ENCODE results near the gene LARGE2.

The LARGE2 gene

DNA sequence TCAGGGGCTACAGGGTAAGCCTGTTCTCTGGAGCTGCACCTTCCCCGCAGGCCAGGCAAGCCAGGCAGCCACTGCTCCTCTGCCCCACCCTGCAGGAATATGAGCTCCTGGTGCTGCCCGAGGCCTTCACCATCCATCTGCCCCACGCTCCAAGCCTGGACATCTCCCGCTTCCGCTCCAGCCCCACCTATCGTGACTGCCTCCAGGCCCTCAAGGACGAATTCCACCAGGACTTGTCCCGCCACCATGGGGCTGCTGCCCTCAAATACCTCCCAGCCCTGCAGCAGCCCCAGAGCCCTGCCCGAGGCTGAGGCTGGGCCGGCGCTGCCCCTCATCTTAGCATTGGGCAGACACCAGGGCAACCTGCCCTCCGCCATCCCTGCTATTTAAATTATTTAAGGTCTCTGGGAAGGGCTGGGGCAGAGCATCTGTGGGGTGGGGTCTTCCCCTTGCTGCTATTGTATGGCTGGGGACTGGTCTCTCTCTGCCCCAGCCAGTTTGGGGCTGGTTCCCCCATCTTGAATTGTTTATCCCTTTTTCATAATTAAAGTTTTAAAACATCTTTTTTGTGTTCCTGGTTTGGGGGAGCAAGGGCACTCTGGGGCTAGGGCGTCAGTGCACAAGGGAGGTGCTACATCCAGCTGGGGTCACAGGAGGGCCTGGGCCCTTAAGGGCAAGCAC, 6.2 kb downstream of the LARGE2 start:
- DNase-seq (ENCODE audit: low read depth, low spot score), result peak; percentile 83

DNA sequence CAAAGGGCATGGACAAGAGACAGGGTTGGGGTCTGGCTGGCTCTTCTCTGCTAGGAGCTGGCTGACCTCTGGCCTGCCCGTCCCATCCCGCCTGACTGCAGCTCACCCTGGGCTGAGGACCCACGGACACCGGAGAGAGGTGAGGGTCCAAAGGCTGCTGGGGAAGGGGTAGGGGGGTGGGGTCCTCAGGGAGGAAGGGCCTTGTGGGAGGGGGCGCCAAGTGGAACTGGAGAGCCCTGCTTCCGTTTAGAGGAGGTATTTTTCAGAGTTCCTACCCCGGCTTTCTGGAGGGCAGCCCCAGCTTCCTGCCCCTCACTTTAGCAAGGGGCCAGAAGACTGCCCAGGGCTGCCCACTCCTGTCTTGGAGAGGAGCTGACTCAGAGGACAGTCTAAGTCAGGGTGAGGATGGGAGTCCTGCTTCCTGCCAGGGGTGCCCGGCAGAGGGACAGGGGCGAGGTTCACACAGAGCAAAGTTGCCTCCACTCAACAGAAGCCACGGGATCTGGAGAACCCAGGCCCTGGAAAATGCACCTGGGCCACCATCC, 7.1 kb downstream of the LARGE2 start:
- DNase-seq (ENCODE audit: low read depth, low spot score), result no peak

DNA sequence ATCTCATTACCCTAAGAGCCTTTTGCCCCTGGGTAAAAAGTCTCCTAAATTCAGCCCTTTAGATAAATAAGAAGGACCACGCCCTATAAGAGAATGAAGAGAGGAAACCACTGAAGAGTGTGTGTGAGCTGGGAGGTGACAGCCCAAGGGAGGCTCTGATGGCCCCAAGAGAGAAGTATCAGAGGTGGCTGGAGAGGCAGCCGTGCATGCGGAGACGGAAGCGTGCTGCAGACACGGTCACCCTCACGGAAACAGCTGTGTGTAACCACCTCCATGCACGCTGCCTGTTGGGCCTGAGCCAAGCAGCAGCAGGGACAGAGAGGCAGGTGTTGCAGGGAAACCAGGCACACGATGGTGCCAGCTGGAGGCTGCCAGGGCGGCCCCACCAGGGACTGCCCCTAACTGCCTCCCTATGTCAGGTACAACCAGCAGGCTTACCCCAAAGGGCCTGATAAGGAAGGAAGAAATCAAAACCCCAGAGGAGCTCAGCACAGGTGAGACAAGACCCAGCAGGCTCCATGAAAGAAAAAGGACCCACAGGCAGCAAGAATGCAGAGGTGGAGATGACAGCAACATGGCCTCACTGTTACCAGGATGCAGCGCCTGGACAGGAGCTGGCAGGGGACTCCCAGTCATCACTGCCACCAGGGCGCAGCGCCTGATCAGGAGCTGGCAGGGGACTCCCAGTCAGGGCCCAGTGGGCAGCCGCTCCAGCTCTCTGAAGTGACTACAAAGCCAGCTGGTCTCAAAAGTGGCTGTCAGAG, 7.8 kb downstream of the LARGE2 start:
- no peak for DNase-seq (ENCODE audit: low read depth, low spot score)

DNA sequence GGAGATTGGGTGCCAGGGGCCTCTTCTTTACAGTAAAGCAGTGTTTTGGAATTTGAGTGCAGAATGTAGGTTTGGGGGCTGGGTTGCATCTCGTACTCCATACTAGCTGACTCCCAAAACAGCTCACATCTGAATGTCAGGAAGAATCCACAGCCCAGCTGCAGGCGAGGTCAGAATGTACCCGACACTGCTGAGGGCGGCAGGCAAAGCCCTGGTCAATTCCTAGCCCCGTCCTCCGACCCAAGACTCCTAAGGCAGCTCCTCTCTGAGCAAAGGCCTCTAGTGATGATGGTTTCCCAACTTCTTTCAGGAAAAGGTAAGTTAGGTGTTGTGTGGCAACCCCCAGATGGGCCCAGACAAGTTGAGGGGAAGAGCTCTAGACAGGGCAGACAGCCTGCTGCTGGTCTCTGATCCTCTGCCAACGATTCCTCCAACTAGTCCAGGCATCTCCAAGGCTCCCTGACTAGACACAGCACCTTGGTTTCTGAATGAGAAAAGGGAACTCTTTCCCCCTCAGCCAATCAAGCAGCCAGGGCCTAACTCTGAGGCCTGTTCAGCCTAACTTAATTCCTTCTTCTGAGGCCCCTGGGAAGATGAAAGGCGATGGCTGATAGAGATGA, 8.6 kb downstream of the LARGE2 start:
- DNase-seq (ENCODE audit: low read depth, low spot score), result no peak

DNA sequence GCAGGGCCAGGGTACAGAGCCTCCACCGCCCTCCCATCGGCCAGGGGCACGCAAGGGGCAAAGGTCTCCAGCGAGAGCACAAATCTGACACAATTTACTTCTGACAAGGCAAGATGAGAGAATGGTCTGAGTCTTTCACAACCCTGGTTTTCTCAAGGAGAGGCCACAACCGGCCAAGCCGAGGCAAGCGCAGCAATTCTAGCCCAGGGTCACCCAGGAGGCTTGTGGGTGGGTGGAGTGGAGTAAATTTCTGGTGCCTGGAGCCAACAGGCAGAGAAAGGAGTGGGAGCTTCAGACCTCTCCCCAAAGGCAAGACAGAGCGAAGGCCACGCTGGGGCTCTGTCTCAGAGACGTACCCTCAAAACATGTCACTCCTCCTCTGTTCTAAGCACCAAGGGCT, 9.3 kb downstream of the LARGE2 start:
- DNase-seq (ENCODE audit: low read depth, low spot score), result no peak

DNA sequence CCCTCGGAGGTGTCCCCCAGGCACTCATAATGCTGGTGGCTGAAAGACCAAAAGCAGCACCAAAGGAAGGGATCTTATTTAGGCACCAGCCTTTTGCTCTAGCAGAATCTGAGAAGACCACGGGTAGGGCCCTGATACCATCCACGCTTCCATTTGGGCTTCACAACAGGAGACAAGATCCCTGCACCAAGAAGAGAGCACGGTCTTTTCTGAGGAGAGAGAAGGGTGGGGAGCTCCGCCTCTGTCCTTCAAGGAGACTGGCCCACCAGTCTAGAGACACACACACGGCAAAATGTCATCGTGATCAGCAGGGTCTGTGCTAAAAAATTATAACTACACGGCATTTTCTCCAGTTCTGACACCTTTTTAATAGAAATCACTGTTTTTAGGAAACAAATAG, 9.8 kb downstream of the LARGE2 start:
- DNase-seq (ENCODE audit: low read depth, low spot score), result no peak

DNA sequence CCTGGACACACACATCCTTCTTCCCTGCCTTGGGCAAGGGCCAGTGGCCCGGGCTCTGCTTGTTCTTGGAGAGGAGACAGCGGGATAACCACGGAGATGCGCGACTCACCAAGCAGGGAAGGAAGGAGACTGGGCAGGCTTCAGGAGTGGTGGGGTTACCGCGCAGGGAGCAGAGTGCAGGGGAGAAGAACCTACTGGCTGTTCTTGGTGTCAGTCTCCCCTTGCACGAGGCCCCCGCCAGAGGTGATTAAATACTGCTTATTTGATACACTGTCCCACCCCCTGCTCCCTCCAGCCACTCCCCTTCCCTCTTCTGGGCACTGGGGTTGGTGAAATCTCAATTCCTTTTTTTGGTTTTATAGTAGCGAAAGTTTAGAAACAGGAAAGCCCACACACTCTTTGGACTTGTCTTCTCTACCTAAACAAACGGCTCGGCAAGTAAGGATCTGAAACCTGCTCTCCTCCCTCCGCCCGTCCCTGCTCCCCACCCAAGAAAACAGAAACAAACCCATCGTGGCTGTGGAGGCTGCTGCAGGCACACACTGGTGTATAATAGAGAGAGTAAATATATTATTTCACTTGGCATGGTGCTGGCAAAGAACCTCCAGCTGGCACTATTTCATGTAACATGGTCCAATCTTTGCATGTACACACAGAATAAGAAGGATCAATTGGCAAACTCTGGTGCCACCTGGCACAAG, 10.8 kb downstream of the LARGE2 start:
- no peak for DNase-seq (ENCODE audit: low read depth, low spot score)

DNA sequence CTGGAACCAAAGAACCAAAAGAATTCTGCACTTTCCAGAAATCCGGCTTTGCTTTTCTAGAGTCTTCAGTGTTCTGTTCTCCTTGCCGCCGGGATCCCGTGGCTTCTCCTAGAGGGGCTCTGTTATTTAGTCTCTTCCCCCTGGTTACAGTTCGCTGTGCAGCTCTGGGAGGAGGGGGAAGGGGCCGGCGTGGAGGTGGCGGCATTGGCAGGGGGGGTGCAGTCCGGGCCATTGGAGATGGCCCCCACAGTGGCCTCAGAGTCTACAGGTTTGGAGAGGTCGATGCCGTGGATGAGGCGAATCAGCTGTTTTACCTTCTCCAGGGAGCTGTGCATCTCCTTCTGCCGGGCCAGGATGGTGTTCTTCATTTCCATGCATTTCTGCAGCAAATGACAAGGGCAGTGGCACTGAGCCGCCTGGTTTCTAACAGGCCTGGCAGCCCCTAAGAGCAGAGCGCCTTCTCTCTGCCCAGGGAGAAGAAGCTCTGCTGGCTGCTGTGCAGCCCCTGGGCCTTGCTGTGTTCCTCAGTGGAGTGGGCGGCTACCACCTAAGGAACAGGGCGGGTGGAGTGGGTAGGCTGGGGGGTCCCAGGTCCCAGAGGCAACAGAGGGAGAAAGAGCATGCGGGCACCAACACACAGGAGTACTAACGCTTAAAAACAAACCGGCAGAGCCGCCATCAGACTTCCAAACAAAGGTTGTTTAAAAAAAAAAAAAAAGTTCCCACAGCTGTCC, 11.6 kb downstream of the LARGE2 start:
- DNase-seq (ENCODE audit: low read depth, low spot score), result no peak

DNA sequence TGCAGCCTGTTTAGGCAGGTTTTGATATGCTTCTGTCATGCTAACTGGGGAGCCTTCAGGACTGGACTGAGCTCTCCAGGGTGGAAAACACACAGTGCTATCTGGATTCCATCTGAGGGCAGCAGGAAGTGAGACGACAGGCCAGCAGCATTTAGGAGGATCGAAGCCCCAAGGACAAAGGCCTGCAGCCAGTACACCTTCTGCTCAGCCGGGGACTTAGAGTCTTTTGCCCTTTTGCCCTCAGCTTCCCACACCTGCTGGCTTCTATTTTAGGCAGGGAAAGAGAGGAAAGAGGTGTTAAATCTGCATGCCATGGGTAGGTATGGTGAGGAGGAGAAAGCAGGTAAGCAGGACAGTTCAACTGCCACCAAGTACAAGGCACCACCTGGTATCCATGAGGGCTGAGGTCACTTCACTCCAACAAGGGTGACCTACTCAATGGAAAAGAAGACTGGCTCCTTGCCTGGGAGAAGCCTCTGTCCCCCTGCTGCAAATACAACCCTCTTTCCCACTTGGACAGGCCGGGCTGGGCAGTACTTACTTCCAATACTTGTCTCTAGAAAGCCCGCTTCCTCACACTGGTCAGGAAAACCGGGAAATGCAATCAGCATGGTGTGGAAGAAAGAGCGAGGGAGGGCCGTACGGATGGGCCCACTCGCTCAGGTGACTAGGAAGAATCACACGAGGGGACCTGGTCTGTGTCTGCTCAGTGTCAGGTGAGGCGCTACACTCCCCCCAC, 12.3 kb downstream of the LARGE2 start:
- peak; percentile 78 for DNase-seq (ENCODE audit: low read depth, low spot score)

DNA sequence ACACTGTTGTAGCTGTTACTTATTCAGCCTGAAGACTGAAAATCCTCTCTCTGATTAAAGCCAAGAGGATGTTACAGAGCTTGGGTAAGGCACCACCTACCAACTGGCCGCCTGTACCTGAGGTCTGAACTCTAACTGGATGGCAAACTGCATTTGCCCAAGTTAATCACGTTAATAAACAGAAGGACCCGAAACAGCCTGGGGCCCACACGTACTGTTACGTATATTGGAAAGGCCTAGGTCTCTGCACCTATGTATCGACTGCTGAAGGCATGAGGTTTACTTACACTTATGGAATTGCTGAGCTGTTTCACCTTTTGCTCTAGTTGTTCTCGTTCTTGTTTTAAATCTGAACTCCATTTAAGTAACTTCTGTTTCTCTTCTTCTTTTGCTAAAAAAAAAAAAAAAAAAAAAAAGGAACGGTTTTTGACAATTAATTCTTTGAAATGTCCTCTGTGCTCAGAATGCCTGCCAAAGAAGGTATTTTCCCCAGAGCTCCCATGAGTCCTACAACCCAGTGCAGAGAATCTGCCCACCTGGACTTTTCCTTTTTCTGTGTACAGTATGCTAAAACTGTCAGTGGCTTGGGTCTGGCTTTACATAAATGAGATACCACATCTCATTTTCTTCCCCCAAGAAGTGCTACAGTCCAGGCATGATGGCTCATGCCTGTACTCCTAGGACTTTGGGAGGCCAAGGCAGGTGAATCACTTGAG, 13.1 kb downstream of the LARGE2 start:
- DNase-seq (ENCODE audit: low read depth, low spot score), result no peak

DNA sequence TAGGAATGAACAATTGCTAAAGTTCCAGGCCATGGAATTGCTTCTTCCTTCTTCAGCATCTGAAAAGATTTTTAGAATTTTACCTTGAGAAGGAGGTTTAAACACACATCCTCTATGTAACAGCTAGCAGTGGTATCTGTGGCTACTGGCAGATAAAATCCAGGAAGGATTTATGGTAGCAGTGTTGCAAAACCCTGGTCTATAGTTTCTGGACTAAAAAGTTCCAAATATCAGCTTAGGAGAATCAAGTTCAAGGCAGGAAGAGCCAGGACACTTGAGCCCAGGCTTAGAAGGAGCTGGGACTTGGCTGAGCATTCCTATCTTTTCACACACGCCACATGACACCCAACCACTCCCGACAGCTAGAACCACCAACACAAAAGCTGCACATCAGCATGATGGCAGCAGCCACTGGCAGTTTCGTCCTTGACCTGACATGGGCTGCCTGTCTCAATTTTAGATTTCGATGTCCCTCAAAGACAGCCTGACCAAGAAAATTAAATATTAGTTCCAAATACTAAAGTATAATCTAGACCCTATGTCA, 14.1 kb downstream of the LARGE2 start:
- no peak for DNase-seq (ENCODE audit: low read depth, low spot score)

DNA sequence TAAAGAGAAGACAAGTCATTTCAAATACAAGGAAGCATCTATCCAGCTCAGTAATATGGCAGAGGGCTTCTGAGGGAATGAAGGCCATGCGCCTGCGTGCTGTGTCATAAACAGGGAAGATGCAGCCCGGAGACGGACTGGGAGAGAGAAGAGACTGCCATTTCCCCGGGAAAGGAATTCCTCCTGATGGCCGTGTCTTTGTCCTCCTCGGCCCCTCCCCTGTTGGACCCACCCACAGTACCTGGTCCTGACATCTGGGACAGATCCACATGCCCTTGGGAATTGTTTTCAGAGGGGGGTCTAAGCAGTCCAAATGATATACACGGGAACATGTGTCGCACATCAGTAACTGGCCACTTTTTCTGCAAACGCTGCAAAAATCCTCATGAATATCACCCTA, 15.5 kb downstream of the LARGE2 start:
- DNase-seq (ENCODE audit: low read depth, low spot score), result no peak

DNA sequence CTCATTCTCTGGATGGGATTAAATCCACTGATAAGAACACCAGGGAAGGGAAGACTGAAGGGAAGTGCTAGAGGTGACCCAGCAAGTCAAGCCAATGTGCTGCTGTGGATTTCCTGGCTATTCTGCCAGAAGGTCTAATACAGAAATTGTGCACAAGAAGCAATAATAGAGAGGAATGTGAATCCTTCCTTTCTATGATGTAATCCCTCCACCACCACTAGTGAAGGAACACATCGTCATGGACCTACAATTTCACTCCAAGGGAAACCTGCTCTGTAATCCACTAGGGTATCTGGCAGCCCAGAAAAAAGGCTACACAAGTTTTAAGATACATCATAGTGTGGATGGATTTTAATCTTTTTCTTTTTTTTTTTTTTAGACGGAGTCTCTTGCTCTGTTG, 17.4 kb downstream of the LARGE2 start:
- no peak for DNase-seq (ENCODE audit: low read depth, low spot score)

DNA sequence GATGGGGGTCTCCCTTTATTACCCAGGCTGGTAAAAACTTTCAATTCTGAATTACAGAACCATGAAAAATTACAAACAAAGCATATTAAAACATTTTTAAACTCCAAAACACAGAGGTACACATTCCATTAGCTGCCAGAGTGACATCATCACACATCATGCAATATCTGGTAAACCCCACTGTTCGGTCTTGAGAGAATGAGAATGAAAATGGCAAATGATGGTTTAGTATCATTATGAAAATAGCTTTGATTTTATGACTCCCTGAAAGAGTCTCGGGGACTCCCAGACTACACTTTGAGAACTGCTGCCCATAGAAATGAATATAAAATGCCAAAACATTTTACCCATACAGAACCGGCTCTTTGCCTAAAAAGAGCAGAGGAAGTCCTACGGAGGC, 18.8 kb downstream of the LARGE2 start:
- DNase-seq (ENCODE audit: low read depth, low spot score), result no peak

DNA sequence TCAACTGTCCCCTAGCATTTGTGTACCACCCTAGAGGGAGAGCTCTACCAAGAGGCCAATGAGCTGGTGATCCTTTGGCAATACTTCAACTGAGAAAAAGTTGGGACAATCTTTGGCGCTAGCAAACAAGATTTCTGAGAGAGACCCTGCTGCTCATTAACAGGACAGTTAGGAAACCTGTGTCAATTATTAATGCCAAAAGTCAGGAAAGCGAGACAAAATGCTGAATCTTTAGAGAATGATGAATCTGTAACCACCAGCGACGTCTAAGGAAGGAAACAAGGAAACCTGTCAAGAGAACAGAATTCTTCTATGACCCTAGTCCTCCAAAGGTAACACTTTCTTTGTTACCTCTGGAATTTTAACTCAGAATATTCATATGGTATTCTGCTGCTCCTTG, 19.9 kb downstream of the LARGE2 start:
- no peak for DNase-seq (ENCODE audit: low read depth, low spot score)

DNA sequence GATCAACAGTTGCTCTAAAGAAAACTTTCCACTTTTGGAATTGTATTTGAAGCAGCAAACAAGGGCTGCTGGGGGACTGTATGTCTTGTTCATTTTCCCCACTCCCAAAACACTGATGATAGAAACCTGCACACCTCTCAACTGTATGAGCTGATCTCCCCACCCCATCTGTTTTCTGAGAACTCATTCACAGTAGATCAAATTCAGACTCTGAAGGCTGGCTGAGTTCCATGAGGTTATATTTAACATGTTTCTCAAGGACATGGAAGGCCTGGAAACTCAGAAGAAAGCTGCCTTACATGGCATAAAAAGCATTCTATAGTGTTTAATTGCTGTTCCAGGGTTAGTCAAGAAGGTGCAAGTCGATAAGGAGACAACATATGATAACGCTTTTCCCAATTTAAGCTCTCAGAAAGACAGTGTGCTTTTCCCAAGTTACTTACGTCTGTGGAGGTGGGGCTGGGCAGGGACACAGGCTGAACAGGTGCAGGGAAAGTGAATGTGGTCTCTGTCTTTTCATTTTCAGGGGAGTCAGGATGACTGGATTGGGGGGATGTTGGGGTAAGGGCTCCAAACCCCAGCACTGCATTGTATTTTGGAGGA, 23.0 kb downstream of the LARGE2 start:
- DNase-seq (ENCODE audit: low read depth, low spot score), result no peak

DNA sequence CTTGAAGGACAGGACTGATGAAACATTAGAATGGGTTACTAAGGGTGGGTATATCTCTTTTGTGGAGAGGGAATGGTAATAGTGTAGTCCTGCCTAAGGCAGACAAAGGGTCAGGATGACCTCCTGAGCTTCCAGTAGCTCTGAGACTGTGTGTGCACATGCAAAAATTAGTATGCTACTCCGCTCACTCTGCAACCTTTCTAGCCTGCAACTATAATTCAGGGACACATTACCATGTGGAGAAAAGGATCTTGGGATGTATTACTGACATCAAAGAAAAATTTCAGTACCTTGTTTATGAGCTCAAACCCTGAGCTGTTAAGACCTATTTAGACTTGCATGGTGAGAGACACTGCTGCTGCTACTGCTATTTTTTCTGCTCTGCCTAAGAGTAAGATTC, 25.4 kb downstream of the LARGE2 start:
- DNase-seq (ENCODE audit: low read depth, low spot score), result no peak

DNA sequence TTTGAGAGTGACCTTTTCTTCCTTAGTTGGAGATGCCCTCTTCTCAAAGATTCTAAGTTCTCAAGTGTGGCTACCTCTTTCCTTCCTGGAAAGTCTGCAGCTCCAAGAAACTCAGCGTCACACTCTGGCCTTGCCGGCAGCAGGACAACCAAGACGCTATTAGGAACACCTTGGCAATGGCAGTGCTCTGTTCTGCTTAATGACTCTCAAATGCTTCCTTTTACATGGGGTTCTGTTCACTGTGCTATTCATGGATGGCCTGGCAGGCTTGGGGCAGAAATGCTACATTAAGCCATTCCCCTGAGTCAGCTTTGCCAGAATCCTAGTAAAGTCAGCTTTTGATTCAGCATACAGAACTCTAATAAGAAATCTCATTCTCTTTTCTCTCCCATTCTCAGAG, 25.9 kb downstream of the LARGE2 start:
- no peak for DNase-seq (ENCODE audit: low read depth, low spot score)

DNA sequence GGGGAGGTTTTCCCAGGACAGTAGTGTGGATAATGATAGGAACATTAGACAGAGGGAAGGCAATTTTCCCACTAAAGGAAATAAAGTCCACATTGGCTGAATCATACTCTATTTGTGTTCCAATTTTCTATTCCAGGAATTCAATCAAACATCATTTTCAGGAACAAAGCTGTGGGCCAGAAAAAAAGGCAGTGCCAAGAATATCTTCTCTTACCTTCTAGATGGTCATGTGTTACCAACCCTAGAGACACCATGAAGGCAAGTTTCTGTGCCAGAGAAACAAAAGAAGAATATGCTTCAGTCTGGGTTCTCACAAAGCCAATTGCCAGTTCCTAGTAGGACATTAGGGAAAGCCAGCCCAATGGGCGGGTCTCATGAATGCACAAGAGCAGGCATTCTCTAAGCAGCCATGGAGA, 27.5 kb downstream of the LARGE2 start:
- no peak for DNase-seq (ENCODE audit: low read depth, low spot score)

Measured in ELF-1 (cell line).